SU-DHL-6 (cell line): ENCODE data around the gene BCKDHB.

ENCODE experiments used
- EZH2phosphoT487 ChIP-seq: fragments of 200-600 bp; sonication (generic), shearing (Covaris generic); conservative IDR thresholded peaks from 2 replicates; pipeline ENCODE4 v1.6.1; 2018; ENCODE audit warnings: mild to moderate bottlenecking, antibody characterized with exemption, low read length, moderate library complexity, mixed read lengths
- TF ChIP-seq, protein P1 (sequence below): fragments of 200-600 bp; sonication (generic); IDR thresholded peaks from one replicate; pipeline ENCODE4 v1.5.1; 2017; ENCODE audit warnings: antibody characterized with exemption, mild to moderate bottlenecking, low read length, moderate library complexity; ENCODE audit not compliant: insufficient read depth, poor library complexity, severe bottlenecking

GRCh38 chr6:80348263-80348662 is 241.8 kb downstream of the BCKDHB start:
- TF ChIP-seq, protein P1, sequence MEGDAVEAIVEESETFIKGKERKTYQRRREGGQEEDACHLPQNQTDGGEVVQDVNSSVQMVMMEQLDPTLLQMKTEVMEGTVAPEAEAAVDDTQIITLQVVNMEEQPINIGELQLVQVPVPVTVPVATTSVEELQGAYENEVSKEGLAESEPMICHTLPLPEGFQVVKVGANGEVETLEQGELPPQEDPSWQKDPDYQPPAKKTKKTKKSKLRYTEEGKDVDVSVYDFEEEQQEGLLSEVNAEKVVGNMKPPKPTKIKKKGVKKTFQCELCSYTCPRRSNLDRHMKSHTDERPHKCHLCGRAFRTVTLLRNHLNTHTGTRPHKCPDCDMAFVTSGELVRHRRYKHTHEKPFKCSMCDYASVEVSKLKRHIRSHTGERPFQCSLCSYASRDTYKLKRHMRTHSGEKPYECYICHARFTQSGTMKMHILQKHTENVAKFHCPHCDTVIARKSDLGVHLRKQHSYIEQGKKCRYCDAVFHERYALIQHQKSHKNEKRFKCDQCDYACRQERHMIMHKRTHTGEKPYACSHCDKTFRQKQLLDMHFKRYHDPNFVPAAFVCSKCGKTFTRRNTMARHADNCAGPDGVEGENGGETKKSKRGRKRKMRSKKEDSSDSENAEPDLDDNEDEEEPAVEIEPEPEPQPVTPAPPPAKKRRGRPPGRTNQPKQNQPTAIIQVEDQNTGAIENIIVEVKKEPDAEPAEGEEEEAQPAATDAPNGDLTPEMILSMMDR = no peak
- no peak for TF ChIP-seq EZH2phosphoT487
